ENCODE results near the gene NPTXR. TPM values are rescaled to one million over a fixed set of nuclear protein-coding genes. Genes with fewer than 3 reads are reported as not detected.

NPTXR gene
- total RNA-seq, 2 donors from 2014 or later, result 2.1 to 2.5 TPM

DNA sequence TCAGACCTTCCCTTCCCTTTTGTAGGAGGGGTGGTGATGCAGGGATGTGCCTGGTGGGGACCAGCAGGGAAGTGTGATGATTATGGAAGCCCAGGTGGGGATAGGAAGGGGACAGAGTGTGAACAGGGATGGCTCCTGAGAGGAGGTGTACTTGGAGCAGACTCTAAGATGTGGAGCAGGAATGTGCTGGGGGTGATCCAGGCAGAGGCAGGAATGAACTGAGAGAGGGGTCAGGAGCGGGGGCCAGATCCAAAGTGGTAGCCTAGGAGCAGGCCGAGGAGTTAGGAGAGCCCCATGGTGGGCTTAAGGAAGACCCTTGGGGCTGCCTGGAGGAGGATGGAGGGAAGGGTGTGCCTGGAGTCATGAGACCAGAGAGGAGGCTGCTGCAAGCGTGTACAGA is 3.7 kb downstream of the NPTXR start:
- H3K4me3 Mint-ChIP-seq, result no peak overlapping the region

DNA sequence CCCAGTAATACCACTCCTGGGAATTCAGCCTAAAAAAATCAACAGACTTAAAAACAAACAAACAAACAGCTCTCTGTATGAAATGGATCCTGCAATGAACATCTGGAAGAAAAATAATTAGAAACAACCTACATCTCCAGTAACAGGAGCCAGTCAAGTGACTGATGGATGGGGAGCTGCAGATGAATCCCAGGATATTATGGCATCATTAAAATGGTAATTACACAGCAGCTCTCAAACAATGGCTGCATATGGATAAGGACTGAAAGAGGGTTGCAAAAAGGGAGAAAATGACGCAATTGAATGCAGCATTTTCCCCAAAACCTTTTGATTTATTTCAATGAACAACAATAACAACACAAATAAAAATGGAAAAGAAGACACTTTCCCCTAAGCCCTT is 4.1 kb downstream of the NPTXR start:
- TF ChIP-seq, protein P1, sequence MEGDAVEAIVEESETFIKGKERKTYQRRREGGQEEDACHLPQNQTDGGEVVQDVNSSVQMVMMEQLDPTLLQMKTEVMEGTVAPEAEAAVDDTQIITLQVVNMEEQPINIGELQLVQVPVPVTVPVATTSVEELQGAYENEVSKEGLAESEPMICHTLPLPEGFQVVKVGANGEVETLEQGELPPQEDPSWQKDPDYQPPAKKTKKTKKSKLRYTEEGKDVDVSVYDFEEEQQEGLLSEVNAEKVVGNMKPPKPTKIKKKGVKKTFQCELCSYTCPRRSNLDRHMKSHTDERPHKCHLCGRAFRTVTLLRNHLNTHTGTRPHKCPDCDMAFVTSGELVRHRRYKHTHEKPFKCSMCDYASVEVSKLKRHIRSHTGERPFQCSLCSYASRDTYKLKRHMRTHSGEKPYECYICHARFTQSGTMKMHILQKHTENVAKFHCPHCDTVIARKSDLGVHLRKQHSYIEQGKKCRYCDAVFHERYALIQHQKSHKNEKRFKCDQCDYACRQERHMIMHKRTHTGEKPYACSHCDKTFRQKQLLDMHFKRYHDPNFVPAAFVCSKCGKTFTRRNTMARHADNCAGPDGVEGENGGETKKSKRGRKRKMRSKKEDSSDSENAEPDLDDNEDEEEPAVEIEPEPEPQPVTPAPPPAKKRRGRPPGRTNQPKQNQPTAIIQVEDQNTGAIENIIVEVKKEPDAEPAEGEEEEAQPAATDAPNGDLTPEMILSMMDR (conservative IDR thresholded peaks at IDR 0.05), result no peak
- Mint-ChIP-seq H3K4me1 (peaks cover 3% of the 10 kb centered on the region), H3K4me3 (no peak overlapping the region), H3K36me3 (ENCODE audit: low read depth) (no peaks in the 10 kb centered on the region), H3K27ac (no peak overlapping the region), H3K27me3 (ENCODE audit: insufficient read depth) (peaks cover 59% of the 10 kb centered on the region), H3K9me3 (no peaks in the 10 kb centered on the region)
- H3K4me3 ChIP-seq (ENCODE audit: low read length), result no peak overlapping the region
- no peaks in the 10 kb centered on the region for H3K4me1 ChIP-seq (ENCODE audit: control insufficient read depth, insufficient read depth, low read length)
- H3K27ac ChIP-seq (ENCODE audit: low read depth, low read length), result no peak overlapping the region
- no peaks in the 10 kb centered on the region for H3K9me3 ChIP-seq (ENCODE audit: control insufficient read depth, low read length)
- WGBS, 2 experiments (ENCODE audit: insufficient coverage in 1 of 2, insufficient read length in 1 of 2), result 89% methylated on average over 1 of the region's 1 CpG; no CpG with 5 or more reads in 1 of the 2 experiments
- no peak for DNase-seq
- no peak overlapping the region for H3K9ac ChIP-seq (ENCODE audit: extremely low read depth, low read length, poor library complexity, severe bottlenecking)
- peaks cover 50% of the 10 kb centered on the region for H3K27me3 ChIP-seq (ENCODE audit: control insufficient read depth, insufficient read depth, low read length, poor library complexity, severe bottlenecking)
- no peaks in the 10 kb centered on the region for H3K36me3 ChIP-seq (ENCODE audit: control insufficient read depth, insufficient read depth, low read length)

More for the DNA sequence above, 3.7 kb downstream of the NPTXR start:
- Mint-ChIP-seq H3K9me3 (no peaks in the 10 kb centered on the region), H3K4me1 (peaks cover 3% of the 10 kb centered on the region), H3K36me3 (ENCODE audit: low read depth) (no peaks in the 10 kb centered on the region), H3K27me3 (ENCODE audit: insufficient read depth) (peaks cover 64% of the 10 kb centered on the region), H3K27ac (no peak overlapping the region)
- Histone ChIP-seq H3K27me3 (ENCODE audit: control insufficient read depth, insufficient read depth, low read length, poor library complexity, severe bottlenecking) (peaks cover 54% of the 10 kb centered on the region), H3K4me1 (ENCODE audit: control insufficient read depth, insufficient read depth, low read length) (no peaks in the 10 kb centered on the region), H3K36me3 (ENCODE audit: control insufficient read depth, insufficient read depth, low read length) (no peaks in the 10 kb centered on the region), H3K4me3 (ENCODE audit: low read length) (no peak overlapping the region), H3K9ac (ENCODE audit: extremely low read depth, low read length, poor library complexity, severe bottlenecking) (no peak overlapping the region), H3K27ac (ENCODE audit: low read depth, low read length) (no peak overlapping the region), H3K9me3 (ENCODE audit: control insufficient read depth, low read length) (no peaks in the 10 kb centered on the region)
- 86 to 100% methylated on average over 1 to 3 of the region's 3 CpGs for WGBS, 2 experiments (ENCODE audit: insufficient coverage in 1 of 2, insufficient read length in 1 of 2)
- TF ChIP-seq, protein P1 (conservative IDR thresholded peaks at IDR 0.05), result no peak
- DNase-seq, result no peak

DNA sequence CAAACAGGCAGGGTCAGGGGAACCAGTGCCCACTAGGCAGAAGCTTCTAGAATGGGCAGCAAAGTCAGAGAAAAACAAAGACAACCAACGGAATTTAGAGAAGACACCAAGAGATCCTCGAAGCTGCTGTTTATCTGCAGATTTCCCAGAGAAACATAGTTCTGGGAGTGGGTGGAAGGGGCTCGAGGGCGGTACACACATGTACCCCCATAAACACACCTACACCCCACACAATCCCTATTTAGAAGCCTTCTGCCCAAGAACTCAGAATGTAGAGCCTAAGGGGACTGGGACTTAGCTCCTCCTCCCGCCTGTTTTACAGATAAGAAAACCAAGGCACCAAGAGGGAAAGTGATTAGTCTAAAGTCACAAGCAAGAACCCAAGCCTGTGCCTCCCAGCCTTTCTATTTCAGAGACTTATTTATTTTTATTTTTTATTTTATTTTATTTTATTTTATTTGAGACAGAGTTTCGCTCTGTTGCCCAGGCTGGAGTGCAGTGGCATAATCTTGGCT is 6.4 kb downstream of the NPTXR start:
- Histone ChIP-seq H3K4me1 (ENCODE audit: control insufficient read depth, insufficient read depth, low read length) (no peaks in the 10 kb centered on the region), H3K36me3 (ENCODE audit: control insufficient read depth, insufficient read depth, low read length) (no peaks in the 10 kb centered on the region), H3K27me3 (ENCODE audit: control insufficient read depth, insufficient read depth, low read length, poor library complexity, severe bottlenecking) (peaks cover 35% of the 10 kb centered on the region), H3K4me3 (ENCODE audit: low read length) (no peak overlapping the region), H3K9me3 (ENCODE audit: control insufficient read depth, low read length) (no peaks in the 10 kb centered on the region), H3K9ac (ENCODE audit: extremely low read depth, low read length, poor library complexity, severe bottlenecking) (no peak overlapping the region), H3K27ac (ENCODE audit: low read depth, low read length) (no peak overlapping the region)
- H3K27ac Mint-ChIP-seq, result no peak overlapping the region
- H3K36me3 Mint-ChIP-seq (ENCODE audit: low read depth), result no peaks in the 10 kb centered on the region
- no peak for DNase-seq
- no peaks in the 10 kb centered on the region for H3K9me3 Mint-ChIP-seq
- peaks cover 3% of the 10 kb centered on the region for H3K4me1 Mint-ChIP-seq
- peaks cover 53% of the 10 kb centered on the region for H3K27me3 Mint-ChIP-seq (ENCODE audit: insufficient read depth)
- no peak overlapping the region for H3K4me3 Mint-ChIP-seq
- 85 to 97% methylated on average over 3 to 6 of the region's 6 CpGs for WGBS, 2 experiments (ENCODE audit: insufficient coverage in 1 of 2, insufficient read length in 1 of 2)
- TF ChIP-seq, protein P1 (conservative IDR thresholded peaks at IDR 0.05), result no peak

Measured in endodermal cell (in vitro differentiated cells).